Cerebellar nuclear complex (tissue), 1 donor: ENCODE measurements around the gene MTUS2.

Source experiments
- DNase-seq, 2 experiments: peaks; one replicate each; lab custom pipeline; 2025; lab: John Stamatoyannopoulos, UW

MTUS2 gene

DNA sequence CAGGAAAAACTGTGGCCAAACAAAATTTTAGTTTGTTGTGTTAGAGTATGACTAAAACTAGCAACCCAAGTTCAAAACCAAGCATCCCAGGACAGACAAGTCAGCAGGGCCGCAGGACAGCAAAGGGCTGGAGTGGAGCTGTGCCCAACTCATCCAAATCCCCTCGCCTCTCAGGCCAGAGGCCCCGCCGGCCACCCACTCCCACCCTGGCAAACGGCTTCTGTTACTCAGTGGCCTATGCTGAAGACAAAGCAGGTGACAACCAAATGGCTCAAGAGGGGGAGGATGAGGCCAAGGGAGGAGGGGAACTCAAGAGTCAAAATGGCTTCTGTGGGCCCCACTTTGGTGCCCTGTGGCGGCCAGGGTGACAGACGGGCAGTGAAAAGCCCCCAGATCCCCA lies 705.6 kb downstream of the MTUS2 start:
- DNase-seq = no peak

DNA sequence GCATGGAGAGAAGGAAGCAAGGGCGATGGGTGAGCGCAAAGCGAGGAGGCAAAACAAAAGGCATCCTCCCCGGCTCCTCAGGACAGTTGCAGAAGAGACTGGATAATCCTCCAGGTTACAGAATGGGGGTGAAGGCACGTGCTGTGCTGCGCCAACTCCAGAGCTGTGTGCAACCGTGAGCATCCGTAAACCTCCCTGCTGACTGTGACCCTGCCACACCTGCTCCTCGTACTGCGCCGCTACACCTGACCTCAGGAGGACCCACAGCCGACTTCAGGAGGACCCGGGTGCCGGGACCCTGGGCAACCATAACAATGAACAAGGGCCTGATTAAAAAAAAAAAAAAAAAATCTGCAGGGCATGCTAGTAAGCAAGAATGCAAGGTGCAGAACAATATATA lies 706.6 kb downstream of the MTUS2 start:
- DNase-seq = no peak

DNA sequence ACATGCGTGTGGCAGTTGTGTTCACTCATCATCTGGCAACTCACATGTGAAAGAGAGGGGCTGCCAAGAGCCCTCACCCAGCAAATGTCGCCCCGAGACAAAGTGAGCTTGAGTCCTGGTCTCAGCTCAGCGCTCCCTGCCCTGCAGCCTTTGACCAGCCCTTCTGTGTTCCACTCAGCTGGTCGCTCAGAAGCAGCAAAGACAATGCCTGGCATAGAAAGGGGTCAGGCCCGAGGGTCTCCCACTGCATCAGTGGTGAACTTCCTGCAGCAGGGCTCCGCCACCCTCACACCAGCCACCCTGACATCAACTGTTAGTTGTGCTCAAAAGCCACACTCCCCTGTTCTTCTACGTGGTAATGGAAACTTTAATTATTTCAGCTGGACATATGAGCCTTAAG lies 707.4 kb downstream of the MTUS2 start:
- no peak for DNase-seq

- no peak for DNase-seq
Measured at GRCh38 chr13:29527916-29528315, 707.8 kb downstream of the MTUS2 start.

- no peak for DNase-seq
Measured at GRCh38 chr13:29529754-29530153, 709.6 kb downstream of the MTUS2 start.

- no peak for DNase-seq
Measured at GRCh38 chr13:29530901-29531300, 710.8 kb downstream of the MTUS2 start.

GRCh38 chr13:29532116-29532515 lies 712.0 kb downstream of the MTUS2 start:
- DNase-seq = no peak

GRCh38 chr13:29532821-29533220 lies 712.7 kb downstream of the MTUS2 start:
- no peak for DNase-seq

DNA sequence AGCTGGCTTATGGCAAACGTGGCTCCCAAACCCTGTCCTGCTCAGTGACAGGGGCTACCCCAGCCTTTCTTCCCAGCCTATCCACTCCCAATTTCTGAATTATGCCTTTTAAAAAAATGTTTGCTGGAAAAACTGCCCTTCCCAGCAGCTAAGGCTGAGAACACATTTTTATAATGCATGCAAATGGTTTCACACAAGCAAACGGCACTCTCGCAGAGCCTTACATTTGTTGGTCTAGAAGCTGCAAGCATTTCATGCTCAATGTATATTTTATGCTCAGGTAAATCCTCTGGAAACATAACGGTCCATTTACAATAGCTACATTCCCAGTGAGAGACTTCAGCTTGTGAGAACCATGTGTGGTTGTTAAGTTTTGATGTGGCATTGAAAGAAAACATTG lies 713.9 kb downstream of the MTUS2 start:
- DNase-seq = no peak

GRCh38 chr13:29535663-29536655 lies 715.8 kb downstream of the MTUS2 start:
- no peak for DNase-seq

GRCh38 chr13:29536853-29537252 lies 716.7 kb downstream of the MTUS2 start:
- no peak for DNase-seq

DNA sequence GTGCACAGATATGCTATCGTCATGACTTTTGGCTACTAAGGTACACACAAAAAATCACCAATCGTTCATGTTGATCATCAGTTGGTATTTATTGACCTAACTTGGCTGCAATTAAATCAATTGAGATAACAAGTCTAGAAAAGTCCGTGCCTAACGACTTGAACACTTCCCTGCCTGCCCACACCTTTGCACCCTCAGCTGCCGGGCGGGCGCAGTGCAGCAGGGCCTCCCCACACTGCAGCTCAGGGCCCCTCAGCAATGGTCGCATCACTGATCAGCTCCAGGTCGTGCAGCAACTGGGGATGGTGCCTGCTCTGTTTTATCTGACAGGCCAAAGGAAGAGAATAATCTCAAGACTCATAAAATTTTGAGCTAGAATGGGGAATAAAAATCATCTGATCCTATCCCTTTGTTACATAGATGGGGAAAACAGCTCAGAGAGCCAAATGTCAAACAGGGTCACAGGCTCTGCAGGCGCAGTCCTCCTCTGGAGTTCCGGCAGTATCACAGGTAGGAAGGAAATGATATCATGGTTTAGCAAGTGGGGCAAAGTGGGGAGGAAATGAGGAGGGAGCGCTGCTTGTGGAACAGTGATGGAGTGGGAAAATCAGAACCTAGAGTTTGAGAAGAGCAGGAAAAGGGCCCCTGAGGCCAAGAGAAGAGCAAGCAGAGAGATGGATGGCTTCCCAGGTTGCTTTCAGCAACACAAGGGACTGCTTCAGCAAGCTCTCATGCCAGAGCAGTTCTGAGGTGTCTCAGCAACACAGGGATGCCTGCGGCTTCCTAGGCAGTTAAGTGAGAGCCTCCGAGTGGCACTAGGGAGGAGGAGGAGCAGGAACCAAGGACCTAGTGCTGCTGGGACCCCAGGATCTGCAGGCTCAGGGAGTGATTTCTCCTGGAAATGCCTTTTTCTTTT lies 717.9 kb downstream of the MTUS2 start:
- no peak for DNase-seq

DNA sequence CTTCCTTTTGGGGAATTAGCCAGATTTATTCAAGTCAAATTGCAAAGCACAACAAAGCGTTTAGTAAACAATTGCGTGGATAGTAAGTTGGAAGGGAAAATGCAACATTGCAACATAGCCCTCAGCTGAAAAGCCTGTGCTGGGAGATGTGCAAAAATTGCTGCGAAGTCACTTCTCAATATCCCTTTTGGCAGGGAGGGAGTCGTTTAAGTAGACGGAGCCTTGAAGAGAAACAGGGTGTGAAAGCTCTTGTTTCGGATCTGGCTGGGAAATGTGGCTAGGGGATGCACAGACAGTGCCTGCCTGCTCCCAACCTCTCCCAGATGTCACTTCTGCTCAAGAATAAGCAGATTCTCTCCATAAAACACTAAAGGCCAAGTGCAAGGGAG lies 718.5 kb downstream of the MTUS2 start:
- no peak for DNase-seq

- DNase-seq = no peak
Measured at GRCh38 chr13:29539856-29540255, 719.7 kb downstream of the MTUS2 start.

DNA sequence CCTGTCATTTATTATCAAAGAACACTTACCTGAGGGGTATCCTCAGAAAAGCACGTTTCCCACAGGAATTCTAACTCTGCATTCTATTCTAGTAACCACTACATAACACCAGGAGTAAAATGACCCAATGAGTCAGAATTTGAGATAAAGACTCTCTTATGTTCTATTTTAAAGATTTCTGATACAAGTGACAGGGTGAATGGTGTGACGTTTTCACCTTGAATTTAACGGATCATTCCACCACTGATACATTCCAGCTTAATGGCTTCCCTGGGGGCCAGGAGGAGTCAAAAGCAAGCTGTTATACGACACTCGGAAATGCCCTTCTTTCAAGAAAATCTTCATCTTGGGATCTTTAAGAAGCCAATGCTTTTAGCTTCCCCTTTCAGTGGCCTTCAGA lies 720.2 kb downstream of the MTUS2 start:
- DNase-seq = no peak

GRCh38 chr13:29540799-29541198 lies 720.7 kb downstream of the MTUS2 start:
- no peak for DNase-seq

GRCh38 chr13:29541400-29541799 lies 721.3 kb downstream of the MTUS2 start:
- DNase-seq = no peak

DNA sequence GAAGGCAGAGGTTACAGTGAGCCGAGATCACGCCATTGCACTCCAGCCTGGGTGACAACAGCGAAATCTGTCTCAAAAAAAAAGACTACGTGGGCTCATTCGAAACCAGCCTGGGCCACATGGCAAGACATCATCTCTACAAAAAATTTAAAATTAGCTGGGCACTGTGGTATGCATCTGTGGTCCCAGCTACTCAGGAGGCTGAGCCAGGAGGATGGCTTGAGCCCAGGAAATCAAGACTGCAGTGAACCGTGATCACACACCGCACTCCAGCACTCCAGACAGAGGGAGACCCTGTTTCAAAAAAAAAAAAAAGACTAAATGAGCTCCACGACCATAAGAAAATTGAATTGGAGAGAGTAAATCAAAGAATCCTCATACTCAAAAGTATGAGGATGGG lies 722.2 kb downstream of the MTUS2 start:
- no peak for DNase-seq

DNA sequence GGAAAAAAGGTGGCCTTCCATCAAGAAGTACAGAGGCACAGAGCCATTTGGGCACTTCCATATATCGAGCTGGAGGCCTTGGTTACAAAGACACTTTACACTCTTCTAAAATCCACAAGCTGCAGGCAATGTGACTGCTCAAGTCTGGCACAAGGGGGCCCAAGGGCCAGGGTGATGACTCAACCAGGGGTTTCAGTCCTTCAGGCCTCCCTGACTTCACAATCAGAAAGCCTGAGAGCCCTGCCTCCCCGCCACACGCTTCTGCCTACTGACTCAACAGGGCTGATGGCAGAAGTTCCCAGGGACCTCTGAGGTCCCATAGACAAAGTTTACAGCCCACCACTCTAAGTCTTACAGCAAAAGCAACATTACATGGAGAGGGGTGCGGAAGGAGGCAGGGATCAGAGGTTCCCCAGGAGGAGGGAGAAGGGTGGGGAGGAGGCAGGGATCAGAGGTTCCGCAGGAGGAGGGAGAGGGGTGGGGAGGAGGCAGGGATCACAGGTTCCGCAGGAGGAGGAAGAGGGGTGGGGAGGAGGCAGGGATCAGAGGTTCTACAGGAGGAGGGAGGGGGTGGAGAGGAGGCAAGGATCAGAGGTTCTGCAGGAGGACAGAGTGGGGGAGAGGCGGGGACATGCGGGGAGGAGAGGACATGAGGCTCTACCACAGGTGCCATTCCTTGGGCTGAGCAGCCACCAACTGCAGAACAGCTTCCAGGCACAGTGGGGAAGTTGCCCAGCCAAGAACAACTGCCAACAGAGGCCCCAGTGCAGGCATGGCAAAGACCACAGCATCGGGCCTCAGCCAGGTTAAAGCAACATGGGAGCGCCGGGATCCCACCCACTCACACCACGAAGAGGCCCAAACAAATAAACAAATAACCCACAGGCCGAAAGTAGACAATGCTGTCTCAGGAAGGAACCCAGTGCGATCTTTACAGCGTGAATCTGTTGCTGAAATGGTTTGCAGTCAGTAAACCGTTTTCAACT lies 723.4 kb downstream of the MTUS2 start:
- DNase-seq = no peak

- DNase-seq = no peak
Measured at GRCh38 chr13:29545988-29546387, 725.8 kb downstream of the MTUS2 start.

GRCh38 chr13:29546662-29547061 lies 726.5 kb downstream of the MTUS2 start:
- no peak for DNase-seq

- DNase-seq = no peak
Measured at GRCh38 chr13:29547153-29547552, 727.0 kb downstream of the MTUS2 start.
